Ammon's horn (tissue), 1 donor: ENCODE data around the gene GLS.
"Not testable (repeated sequence)": the region's sequence is repeated elsewhere in the genome, so short reads cannot be mapped to it uniquely, and the experiment has no call there.

Experiments
- DNase-seq: peaks from one replicate; pipeline ENCODE4 v3.0.0-alpha.2; 2016; ENCODE audit warnings: low spot score

The GLS gene

GRCh38 chr2:190994148-190994547 lies 113.5 kb downstream of the GLS start:
- DNase-seq: no peak

DNA sequence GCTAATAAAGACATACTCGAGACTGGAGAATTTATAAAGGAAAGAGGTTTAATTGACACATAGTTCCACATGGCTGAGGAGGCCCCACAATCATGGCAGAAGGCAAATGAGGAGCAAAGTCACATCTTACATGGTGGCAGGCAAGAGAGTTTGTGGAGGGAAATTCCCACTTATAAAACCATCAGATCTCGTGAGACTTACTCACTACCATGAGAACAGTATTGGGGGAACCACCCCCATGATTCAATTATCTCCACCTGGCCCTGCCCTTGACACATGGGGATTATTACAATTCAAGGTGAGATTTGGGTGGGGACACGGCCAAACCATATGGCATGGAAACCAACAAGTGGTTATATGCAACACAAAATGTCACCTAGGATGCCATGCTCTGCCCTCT lies 114.7 kb downstream of the GLS start:
- not testable (repeated sequence) for DNase-seq

- DNase-seq: no peak
Measured at GRCh38 chr2:190996338-190996946, 115.8 kb downstream of the GLS start.

DNA sequence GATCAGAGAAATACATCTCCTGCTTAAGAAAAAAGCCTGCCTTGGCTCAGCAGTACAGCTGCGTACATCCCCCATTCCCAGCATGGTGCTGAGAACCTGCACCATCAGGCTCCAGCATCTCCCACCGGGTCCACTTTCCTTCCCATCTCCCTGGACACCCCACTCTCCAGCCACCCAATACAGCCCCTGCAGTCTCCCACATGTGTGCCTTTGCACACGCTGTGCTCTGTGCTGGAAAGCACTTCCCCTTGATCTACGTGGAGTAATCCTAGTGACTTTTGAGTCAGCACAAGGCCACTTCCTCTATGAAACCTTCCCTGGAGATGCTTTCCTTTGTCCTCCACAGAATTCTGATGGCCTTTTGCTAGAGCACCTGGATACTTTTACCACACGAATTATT lies 116.3 kb downstream of the GLS start:
- DNase-seq: no peak

GRCh38 chr2:190997526-190998113 lies 117.0 kb downstream of the GLS start:
- DNase-seq: no peak

DNA sequence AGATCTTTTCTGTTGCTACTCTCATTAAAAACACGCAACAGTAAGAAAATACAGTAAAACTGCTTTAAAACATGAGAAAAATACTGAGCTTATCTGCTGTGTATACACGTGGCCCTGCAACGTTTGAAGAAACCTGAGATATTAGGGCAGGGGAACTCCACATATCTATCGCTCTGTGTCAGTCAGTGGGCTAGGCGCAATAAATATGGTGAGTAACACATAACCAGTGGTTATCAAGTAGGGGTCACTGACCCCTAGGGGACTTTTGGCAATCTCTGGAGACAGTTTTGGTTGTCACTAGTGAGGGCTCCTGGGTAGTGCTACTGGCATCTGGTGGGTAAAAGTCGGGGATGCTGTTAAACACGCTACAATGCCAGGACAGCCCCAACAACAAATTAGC lies 118.4 kb downstream of the GLS start:
- no peak for DNase-seq

- no peak for DNase-seq
Measured at GRCh38 chr2:190999949-191000665, 119.5 kb downstream of the GLS start.

DNA sequence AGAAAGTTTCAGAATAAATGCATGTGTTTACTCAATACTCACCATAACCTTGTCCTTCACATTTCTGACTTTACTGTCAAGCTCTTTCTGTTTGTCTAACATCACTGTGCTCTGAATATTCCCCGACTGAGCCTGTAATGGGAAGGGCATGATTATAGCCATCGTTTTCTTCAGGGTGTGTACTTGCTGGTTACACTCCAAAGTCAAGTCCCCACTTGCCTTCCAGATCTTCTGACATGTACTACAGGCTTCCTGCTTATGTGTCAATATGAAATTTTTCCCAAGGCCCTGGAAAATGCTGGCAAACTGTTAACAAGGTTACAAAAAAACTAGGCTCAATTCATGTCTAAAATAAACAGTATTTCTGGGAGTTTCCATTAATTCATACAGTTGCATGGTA lies 120.4 kb downstream of the GLS start:
- no peak for DNase-seq

DNA sequence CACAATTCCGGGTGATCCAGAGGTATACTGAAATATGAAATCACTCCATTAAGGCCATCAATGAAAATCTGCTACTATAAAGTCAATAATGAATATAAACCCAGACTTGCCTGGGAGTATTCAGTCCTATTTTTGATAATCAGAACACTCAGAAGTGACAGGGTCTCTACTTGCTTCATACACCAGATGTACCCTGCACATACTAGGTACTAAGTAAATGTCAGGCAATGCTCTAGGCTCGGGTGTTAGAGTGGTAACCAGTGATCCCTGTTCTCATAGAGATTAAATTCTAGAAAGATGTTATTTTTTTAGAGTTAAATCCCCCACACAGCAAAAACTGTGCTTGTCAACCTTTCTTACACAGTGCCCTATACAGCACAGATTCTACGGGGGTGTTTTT lies 121.0 kb downstream of the GLS start:
- no peak for DNase-seq

- DNase-seq: no peak
Measured at GRCh38 chr2:191003405-191004309, 123.0 kb downstream of the GLS start.

- DNase-seq: no peak
Measured at GRCh38 chr2:191006297-191006696, 125.7 kb downstream of the GLS start.

GRCh38 chr2:191006997-191007783 lies 126.6 kb downstream of the GLS start:
- no peak for DNase-seq

DNA sequence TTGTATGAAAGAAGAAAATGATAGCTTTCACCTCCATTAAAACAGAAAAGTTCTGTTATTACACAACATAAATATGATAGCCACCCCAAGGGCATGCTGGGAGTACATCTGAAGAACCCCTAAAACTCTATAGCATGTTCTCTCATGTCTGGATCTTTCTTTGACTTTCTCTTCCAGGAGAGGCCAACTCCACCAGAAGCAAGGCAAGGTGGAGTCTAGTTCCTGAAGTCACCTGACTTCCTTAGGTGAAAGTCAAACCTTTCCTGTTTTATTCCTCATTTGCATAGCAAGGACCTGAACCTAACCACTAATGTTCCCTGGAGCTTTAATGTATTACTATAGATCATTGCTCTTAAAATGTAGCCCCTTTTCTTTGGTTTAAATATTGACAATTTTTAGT lies 127.7 kb downstream of the GLS start:
- no peak for DNase-seq

DNA sequence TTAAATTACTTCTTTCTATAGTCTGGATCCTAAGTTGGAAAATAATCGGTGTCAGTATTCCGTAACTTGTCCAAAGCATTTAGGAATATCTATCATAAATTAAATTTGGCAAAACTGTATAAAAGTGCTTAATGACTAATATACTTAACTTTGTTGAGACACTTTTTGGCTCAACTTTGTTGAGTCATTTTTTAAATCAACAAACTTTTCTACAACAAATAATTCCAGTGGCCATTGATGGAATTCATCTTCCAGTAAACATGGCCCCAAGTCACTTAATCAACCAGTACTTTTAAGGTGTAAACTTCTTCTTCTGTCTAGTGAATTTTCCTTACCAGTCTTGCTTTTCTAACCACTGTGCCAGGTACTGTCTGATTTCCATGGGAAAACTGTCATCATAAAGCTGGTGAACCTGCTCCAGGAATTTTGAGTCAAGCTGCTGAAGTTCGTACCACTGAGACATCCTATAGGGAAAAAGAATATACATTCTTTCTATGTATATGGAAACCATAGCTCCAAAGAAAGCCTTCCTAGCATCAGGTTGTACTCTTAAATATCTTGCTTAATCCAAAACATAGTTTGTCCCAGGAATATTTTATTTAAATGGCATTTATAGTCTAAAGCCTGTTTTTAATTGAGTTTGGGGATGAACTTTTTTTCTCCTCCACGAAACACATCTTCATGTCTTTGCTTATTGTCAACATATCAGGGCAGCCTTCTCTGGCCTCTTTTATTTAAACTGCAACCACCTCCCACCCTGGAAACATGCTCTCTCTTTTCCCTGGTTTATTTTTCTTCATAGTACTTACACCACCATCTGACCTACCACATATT lies 129.1 kb downstream of the GLS start:
- DNase-seq: no peak

GRCh38 chr2:191010887-191011885 lies 130.6 kb downstream of the GLS start:
- DNase-seq: no peak

DNA sequence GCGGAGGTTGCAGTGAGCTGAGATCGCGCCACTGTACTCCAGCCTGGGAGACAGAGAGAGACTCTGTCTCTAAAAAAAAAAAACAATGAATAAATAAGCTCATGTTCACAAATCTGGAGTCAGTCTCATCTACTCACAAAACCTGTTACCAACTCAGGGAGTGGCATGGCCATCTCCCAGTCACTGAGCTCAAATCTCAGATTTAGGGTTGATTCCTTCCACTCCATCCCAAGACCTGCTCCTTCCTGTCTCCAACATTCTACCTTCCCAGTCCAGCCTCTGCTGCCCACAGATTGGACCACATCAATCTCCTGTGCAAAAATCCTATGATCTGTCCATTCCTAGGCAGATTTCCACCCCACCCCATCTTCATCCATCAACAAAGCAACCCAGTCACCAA lies 131.7 kb downstream of the GLS start:
- no peak for DNase-seq

GRCh38 chr2:191012845-191013681 lies 132.4 kb downstream of the GLS start:
- DNase-seq: no peak

- peak; percentile 71 for DNase-seq
Measured at GRCh38 chr2:191013682-191013931, 133.0 kb downstream of the GLS start.
